ENCODE measurements around the gene WNT5A. TPM values are rescaled to one million over a fixed set of nuclear protein-coding genes. Genes with fewer than 3 reads are reported as not detected.

Gene WNT5A
- total RNA-seq, 1 donor from 2014 or later = 0.77 TPM

- no peak for DNase-seq (ENCODE audit: low read depth in 2 of 2)
Observed at GRCh38 chr3:55481744-55482495, 5.2 kb downstream of the WNT5A start.

GRCh38 chr3:55480911-55481743 lies 6.0 kb downstream of the WNT5A start:
- no peak for DNase-seq (ENCODE audit: low read depth in 2 of 2)

- DNase-seq (ENCODE audit: low read depth in 2 of 2) = no peak
Observed at GRCh38 chr3:55477306-55478303, 9.5 kb downstream of the WNT5A start.

- no peak for DNase-seq (ENCODE audit: low read depth in 2 of 2)
Observed at GRCh38 chr3:55476515-55476914, 10.6 kb downstream of the WNT5A start.

- DNase-seq (ENCODE audit: low read depth in 2 of 2) = no peak
Observed at GRCh38 chr3:55474213-55474632, 12.9 kb downstream of the WNT5A start.

GRCh38 chr3:55473788-55474187 lies 13.3 kb downstream of the WNT5A start:
- DNase-seq (ENCODE audit: low read depth in 2 of 2) = no peak

- no peak for DNase-seq (ENCODE audit: low read depth in 2 of 2)
Observed at GRCh38 chr3:55471522-55472280, 15.4 kb downstream of the WNT5A start.

- no peak for DNase-seq (ENCODE audit: low read depth in 2 of 2)
Observed at GRCh38 chr3:55471084-55471483, 16.0 kb downstream of the WNT5A start.

GRCh38 chr3:55469957-55470526 lies 17.1 kb downstream of the WNT5A start:
- DNase-seq (ENCODE audit: low read depth in 2 of 2) = no peak

- no peak for DNase-seq (ENCODE audit: low read depth in 2 of 2)
Observed at GRCh38 chr3:55468251-55468650, 18.9 kb downstream of the WNT5A start.

- DNase-seq (ENCODE audit: low read depth in 2 of 2) = no peak
Observed at GRCh38 chr3:55467099-55467498, 20.0 kb downstream of the WNT5A start.

GRCh38 chr3:55466526-55466925 lies 20.6 kb downstream of the WNT5A start:
- DNase-seq (ENCODE audit: low read depth in 2 of 2) = no peak

GRCh38 chr3:55461896-55462295 lies 25.2 kb downstream of the WNT5A start:
- no peak for DNase-seq (ENCODE audit: low read depth in 2 of 2)

- DNase-seq (ENCODE audit: low read depth in 2 of 2) = no peak
Observed at GRCh38 chr3:55459838-55460237, 27.3 kb downstream of the WNT5A start.

- no peak for DNase-seq (ENCODE audit: low read depth in 2 of 2)
Observed at GRCh38 chr3:55458181-55458790, 28.8 kb downstream of the WNT5A start.

- DNase-seq (ENCODE audit: low read depth in 2 of 2) = no peak
Observed at GRCh38 chr3:55455915-55456314, 31.2 kb downstream of the WNT5A start.

GRCh38 chr3:55454611-55455010 lies 32.5 kb downstream of the WNT5A start:
- no peak for DNase-seq (ENCODE audit: low read depth in 2 of 2)

GRCh38 chr3:55453886-55454496 lies 33.1 kb downstream of the WNT5A start:
- no peak for DNase-seq (ENCODE audit: low read depth in 2 of 2)

GRCh38 chr3:55452886-55453285 lies 34.2 kb downstream of the WNT5A start:
- DNase-seq (ENCODE audit: low read depth in 2 of 2) = no peak

- no peak for DNase-seq (ENCODE audit: low read depth in 2 of 2)
Observed at GRCh38 chr3:55449527-55449926, 37.6 kb downstream of the WNT5A start.
